HG02852 (cell line): ENCODE data around the gene GFI1.
"Not testable (repeated sequence)": the region's sequence is repeated elsewhere in the genome, so short reads cannot be mapped to it uniquely, and the experiment has no call there.

Experiments
- ATAC-seq: cut with Tn5 transposase; IDR thresholded peaks from one replicate; pipeline ENCODE4 v1.9.1; 2021; ENCODE audit warnings: mild to moderate bottlenecking, moderate library complexity; ENCODE audit not compliant: unreplicated experiment

GFI1 gene

GRCh38 chr1:92486251-92487077, at the start of gene GFI1:
Gene GFI1, minus strand, starts transcription at chr1:92486925. Its CDS starts 3,438 bp downstream, at chr1:92483487.
- ATAC-seq: peak; percentile 11

DNA sequence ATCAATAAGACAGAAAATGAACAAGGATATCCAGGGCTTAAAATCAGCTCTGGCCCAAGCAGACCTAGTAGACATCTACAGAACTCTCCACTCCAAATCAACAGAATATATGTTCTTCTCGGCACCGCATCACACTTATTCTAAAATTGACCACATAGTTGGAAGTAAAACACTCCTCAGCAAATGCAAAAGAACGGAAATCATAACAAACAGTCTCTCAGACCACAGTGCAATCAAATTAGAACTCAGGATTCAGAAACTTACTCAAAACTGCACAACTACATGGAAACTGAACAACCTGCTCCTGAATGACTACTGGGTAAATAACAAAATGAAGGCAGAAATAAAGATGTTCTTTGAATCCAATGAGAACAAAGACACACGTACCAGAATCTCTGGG, 45.6 kb upstream of the GFI1 start:
- ATAC-seq: not testable (repeated sequence)

DNA sequence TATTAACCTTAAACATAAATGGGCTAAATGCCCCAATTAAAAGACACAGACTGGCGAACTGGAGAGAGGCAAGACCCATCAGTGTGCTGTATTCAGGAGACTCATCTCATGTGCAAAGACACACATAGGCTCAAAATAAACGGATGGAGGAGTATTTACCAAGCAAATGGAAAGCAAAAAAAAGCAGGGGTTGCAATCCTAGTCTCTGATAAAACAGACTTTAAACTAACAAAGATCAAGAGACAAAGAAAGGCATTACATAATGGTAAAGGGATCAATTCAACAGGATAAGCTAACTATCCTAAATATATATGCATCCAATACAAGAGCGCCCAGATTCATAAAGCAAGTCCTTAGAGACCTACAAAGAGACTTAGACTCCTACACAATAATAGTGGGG, 45.2 kb upstream of the GFI1 start:
- not testable (repeated sequence) for ATAC-seq

DNA sequence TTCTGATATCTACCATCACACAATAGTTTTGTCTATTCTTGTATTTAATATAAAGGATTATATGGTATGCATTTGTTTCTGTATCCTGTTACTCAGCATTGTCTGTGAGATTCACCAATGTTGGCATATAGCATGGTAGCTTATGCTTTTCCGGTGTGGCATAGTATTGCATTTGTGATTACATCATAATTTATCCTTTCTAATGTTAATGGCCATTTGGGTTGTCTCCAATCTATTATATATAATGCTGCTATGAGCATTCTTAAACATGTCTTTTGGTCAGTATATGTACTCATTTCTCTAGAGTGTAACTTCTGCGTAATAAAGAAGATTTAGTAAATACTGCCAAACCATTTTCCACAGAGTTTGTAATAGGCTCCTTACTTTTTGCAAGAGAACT, 40.9 kb upstream of the GFI1 start:
- ATAC-seq: no peak

GRCh38 chr1:92524944-92525590, 38.3 kb upstream of the GFI1 start:
- ATAC-seq: not testable (repeated sequence)

- ATAC-seq: no peak
These were observed 32.3 kb upstream of the GFI1 start for GRCh38 chr1:92519043-92519442.

- ATAC-seq: no peak
These were observed 29.8 kb upstream of the GFI1 start for GRCh38 chr1:92516574-92516973.

- ATAC-seq: no peak
These were observed 29.1 kb upstream of the GFI1 start for GRCh38 chr1:92515796-92516201.

DNA sequence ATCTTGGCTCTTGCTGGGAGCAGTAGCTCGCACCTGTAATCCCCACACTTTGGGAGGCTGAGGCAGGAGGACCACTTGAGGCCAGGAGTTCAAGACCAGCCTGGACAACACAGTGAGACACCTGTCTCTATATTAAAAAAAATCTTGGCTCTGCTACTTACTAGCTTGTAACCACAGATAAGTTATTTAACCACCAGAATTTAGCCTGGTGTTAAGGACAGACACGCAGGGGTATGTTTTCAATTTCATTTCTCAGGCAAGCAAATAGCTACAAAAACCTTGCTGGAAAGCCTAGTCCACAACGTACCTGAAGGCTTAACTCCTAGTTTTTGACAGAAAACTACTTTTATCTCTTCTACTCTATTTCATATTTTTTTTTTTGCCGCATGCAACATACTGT, 24.8 kb upstream of the GFI1 start:
- peak; percentile 87 for ATAC-seq

DNA sequence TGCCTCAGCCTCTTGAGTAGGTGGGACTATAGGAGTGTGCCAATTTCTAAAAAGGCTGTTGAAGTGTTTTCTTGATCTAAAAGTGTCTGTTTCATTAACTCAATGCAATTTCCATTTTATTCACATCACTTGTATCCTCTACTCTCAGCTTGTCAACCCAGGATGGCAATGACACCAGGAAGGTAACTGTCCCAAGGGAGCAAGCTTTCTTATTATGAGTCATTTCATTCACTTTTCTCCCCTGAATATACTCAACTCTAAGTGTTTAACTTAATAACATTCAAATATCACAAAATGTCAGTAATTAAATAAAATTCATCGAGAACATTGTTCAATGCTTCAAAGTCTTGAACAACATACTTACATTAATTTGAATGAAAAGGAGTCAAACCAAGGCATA, 22.9 kb upstream of the GFI1 start:
- no peak for ATAC-seq

DNA sequence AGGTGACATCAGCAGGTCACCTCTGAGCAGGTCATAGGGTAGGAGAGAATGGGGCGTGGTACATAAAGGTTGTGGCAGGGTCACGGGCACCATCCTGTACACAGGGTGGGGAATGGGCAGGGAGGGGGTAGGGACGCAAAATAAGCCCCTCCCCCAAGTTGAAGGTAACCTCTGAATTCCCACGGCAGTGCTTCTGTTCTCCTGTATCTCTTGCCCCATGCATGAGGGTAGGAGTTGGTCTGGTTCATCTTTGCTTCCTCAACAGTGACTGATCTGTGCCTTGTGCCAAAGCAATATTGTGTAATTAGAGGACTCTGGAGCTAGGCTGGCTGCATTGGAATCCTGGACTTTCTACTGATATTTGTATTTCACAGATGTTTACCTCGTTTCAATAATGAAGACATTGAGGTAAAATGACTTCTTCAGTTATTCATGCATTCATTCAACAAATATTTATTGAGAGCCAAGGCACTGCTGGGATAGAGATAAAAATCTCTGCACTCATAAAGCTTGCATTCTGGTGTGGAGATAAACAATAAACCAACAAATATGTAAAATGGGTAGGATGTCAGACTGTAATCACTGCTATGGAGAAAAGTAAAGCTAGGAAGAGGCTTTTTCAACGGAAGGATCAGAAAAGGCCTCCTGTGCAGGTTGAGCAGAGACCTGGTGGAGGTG, 18.4 kb upstream of the GFI1 start:
- no peak for ATAC-seq

- ATAC-seq: no peak
These were observed 17.7 kb upstream of the GFI1 start for GRCh38 chr1:92504291-92505014.

DNA sequence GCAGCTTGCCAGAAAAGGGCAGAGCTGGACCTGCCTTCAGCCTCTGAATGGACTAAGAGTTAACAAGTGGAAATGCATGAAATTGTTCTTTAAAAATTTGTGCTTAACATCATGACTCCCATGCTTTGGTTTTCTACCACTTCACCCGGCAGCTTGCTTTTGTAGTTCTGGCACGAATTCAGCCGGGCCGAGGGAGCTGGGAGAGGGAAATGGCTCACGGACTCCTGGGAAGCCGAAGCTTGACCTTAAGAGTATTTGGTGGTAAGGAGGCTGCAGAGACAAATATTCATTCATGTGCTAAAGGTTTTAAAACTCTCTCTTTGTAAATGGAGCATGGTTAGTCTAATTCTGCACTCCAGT, 17.2 kb upstream of the GFI1 start:
- ATAC-seq: no peak

DNA sequence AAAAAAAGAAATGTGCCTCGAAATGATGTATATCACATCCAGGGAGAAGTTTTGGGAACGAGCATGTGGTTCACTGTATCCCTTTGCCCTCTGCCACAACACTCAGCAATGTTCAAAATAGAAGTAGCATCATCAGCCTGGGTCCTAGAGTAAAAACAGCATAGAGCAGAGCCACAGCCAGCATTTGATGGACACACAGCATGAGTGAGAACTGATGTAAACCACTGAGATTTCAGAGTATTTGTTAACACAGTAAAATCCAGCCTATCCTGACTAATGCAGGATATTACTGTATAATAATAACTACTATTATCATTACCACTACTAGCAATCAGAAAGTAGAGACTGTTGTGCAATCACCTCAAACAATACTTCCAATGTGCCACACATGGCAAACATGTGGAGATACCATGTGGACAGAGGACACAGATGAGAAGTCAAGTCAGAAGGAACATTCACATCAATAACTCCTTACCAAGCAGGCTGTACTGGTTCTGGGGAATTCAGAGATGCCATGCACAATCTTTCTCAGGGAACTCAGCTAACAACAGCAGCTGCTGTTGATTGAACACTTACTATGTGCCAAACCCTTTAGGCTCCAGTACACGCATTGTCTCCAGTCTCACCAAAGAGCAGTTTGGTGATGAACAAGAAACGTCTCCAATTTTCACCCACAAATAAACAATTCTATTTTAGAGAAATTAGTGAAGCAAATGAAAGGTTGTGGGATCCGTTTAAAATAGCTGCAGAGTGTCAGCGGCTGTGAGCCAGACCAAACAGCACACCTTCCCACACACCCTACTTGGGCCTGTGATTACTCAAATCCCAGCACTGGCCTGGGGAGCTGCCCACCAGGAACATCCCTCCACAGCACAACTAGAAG, 16.6 kb upstream of the GFI1 start:
- ATAC-seq: peak; percentile 61

DNA sequence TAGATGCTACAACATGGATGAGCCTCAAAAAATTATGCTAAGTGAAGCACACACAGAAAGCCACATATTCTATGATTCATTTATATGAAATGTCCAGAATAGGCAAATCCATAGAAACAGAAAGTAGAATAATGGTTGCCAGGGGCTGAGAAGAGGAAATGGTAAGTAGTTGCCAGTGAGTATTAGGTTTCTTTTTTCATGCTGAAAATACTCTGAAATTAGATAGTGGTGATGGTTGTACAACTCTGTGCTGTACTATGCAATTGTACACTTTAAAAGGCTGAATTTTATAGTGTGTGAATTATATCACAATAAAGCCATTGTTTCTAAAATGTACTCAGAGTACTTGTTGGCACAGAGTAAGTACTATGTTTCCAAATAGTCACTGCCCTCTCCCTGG, 15.5 kb upstream of the GFI1 start:
- ATAC-seq: peak; percentile 46

GRCh38 chr1:92500552-92500951, 13.8 kb upstream of the GFI1 start:
- ATAC-seq: no peak

DNA sequence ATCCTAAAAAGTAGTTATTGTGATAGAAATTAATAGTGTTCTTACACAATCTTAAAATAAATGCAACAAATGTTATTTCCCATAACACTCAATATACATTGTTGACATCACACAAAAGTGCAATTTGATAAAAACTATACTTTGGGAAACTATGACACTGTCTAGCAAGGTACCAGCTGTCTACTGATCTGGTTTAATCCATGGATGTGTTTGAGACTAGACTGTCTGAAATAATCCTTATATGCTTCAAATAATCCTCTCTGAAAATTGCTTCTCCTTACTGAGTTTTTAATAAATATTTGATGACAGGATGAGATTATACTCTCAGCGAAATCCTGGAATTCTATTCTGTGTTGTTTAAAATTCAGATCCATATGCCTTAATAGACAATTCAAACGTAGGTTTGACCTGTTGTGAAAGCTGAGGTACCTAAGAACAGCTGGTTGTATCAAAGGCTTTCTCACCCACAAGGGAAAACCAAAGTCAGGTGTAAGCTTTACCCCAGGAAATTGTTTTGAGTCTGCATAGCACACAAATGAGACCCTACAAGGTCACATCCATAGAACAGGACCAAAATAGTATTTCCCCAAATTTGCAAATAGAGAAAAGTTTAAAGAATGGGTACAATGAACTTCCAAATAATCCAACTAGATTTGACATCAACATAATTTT, 8.8 kb upstream of the GFI1 start:
- ATAC-seq: no peak

GRCh38 chr1:92494485-92495141, 7.9 kb upstream of the GFI1 start:
- ATAC-seq: no peak

DNA sequence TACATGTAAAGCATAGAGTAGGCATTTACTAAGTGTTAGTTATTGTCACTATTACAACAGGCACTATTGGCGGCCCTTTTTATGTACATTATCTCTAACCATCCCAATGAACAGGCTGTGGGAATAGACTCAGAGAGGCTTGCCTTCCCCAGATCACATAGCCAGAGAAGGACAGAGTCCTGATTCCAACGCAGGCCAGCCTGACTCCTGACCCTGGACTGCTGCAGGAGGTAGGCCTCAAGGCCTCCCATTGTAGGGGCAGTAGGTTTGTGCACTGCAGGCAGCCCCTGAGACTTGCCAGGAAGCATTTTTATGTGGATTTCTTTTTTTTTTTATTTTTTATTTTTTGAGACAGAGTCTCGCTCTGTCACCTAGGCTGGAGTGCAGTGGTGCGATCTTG, 6.4 kb upstream of the GFI1 start:
- ATAC-seq: no peak
